Measurements from ENCODE around the gene ZNF774.

DNA sequence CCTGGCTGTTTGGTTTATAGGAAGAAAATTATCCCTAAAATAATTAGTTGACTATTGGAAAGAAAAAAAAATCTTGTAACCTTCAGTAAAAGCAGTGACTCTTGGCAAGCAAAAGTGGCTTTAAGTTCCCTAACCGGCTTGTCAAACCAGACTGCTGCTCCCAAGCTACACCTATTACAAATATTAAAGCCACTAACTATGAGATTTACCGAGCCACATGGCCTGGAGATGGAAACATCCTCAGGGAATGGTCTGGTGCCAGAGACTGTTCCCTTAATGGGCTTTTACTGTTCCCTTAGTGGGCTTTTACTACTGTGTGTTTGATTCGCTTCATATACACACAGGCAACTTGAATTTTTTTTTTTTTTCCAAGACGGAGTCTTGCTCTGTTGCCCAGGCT lies 35.9 kb upstream of the ZNF774 start:
- TF ChIP-seq, protein P1, sequence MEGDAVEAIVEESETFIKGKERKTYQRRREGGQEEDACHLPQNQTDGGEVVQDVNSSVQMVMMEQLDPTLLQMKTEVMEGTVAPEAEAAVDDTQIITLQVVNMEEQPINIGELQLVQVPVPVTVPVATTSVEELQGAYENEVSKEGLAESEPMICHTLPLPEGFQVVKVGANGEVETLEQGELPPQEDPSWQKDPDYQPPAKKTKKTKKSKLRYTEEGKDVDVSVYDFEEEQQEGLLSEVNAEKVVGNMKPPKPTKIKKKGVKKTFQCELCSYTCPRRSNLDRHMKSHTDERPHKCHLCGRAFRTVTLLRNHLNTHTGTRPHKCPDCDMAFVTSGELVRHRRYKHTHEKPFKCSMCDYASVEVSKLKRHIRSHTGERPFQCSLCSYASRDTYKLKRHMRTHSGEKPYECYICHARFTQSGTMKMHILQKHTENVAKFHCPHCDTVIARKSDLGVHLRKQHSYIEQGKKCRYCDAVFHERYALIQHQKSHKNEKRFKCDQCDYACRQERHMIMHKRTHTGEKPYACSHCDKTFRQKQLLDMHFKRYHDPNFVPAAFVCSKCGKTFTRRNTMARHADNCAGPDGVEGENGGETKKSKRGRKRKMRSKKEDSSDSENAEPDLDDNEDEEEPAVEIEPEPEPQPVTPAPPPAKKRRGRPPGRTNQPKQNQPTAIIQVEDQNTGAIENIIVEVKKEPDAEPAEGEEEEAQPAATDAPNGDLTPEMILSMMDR (IDR thresholded peaks at IDR 0.05; ENCODE audit: insufficient read depth, low read length): no peak
- no peak for TF ChIP-seq POLR2AphosphoS5 (IDR thresholded peaks at IDR 0.05; ENCODE audit: low read depth)
- TF ChIP-seq, protein P2, sequence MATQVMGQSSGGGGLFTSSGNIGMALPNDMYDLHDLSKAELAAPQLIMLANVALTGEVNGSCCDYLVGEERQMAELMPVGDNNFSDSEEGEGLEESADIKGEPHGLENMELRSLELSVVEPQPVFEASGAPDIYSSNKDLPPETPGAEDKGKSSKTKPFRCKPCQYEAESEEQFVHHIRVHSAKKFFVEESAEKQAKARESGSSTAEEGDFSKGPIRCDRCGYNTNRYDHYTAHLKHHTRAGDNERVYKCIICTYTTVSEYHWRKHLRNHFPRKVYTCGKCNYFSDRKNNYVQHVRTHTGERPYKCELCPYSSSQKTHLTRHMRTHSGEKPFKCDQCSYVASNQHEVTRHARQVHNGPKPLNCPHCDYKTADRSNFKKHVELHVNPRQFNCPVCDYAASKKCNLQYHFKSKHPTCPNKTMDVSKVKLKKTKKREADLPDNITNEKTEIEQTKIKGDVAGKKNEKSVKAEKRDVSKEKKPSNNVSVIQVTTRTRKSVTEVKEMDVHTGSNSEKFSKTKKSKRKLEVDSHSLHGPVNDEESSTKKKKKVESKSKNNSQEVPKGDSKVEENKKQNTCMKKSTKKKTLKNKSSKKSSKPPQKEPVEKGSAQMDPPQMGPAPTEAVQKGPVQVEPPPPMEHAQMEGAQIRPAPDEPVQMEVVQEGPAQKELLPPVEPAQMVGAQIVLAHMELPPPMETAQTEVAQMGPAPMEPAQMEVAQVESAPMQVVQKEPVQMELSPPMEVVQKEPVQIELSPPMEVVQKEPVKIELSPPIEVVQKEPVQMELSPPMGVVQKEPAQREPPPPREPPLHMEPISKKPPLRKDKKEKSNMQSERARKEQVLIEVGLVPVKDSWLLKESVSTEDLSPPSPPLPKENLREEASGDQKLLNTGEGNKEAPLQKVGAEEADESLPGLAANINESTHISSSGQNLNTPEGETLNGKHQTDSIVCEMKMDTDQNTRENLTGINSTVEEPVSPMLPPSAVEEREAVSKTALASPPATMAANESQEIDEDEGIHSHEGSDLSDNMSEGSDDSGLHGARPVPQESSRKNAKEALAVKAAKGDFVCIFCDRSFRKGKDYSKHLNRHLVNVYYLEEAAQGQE (IDR thresholded peaks at IDR 0.05; ENCODE audit: insufficient replicate concordance, low read depth): no peak
- TF ChIP-seq GABPA (IDR thresholded peaks at IDR 0.05; ENCODE audit: low read depth): no peak
- TF ChIP-seq SPI1 (IDR thresholded peaks at IDR 0.05; ENCODE audit: borderline replicate concordance, low read depth): no peak

Data from HL-60 (cell line).